DOHH2 (cell line): ENCODE data around the gene CALHM2.
A peak's percentile ranks its signal among the peaks of the same experiment; 100 is the strongest.
"Not testable (repeated sequence)": the region's sequence is repeated elsewhere in the genome, so short reads cannot be mapped to it uniquely, and the experiment has no call there.

ENCODE experiments used
- H3F3A ChIP-seq: fragments of 200-600 bp; sonication (generic), shearing (Covaris generic); 2 replicates; pipeline ENCODE4 v1.6.0; 2016; ENCODE audit warnings: antibody characterized with exemption, mild to moderate bottlenecking; ENCODE audit not compliant: control insufficient read depth, insufficient read depth
- H3K27ac ChIP-seq: fragments of 200-600 bp; sonication (generic); 2 replicates; pipeline ENCODE4 v1.5.1; 2014; ENCODE audit warnings: low read depth, mild to moderate bottlenecking, low read length, moderate library complexity
- H3K27me3 ChIP-seq: fragments of 200-600 bp; sonication (generic); 2 replicates; pipeline ENCODE4 v1.6.1; 2014; ENCODE audit warnings: mild to moderate bottlenecking, low read length, mixed read lengths; ENCODE audit not compliant: control insufficient read depth
- H3K36me3 ChIP-seq: fragments of 200-600 bp; sonication (generic); 2 replicates; pipeline ENCODE4 v1.6.1; 2014; ENCODE audit warnings: mild to moderate bottlenecking, low read length, moderate library complexity, mixed read lengths; ENCODE audit not compliant: control insufficient read depth
- H3K4me1 ChIP-seq: fragments of 200-600 bp; sonication (generic); 2 replicates; pipeline ENCODE4 v1.6.1; 2014; ENCODE audit warnings: mild to moderate bottlenecking, low read length, mixed read lengths; ENCODE audit not compliant: control insufficient read depth
- H3K4me2 ChIP-seq: fragments of 200-600 bp; sonication (generic); 2 replicates; pipeline ENCODE4 v1.6.0; 2014; ENCODE audit warnings: mild to moderate bottlenecking, low read length, moderate library complexity
- H3K4me3 ChIP-seq: fragments of 200-600 bp; sonication (generic); 2 replicates; pipeline ENCODE4 v1.5.1; 2014; ENCODE audit warnings: mild to moderate bottlenecking, low read length, mixed read lengths
- H3K79me2 ChIP-seq: fragments of 200-600 bp; sonication (generic); 2 replicates; pipeline ENCODE4 v1.6.1; 2014; ENCODE audit warnings: mild to moderate bottlenecking, low read length, mixed read lengths; ENCODE audit not compliant: control insufficient read depth
- H3K9me2 ChIP-seq: fragments of 200-600 bp; sonication (generic); replicated peaks from 2 replicates; pipeline ENCODE4 v1.6.1; 2014; ENCODE audit warnings: mild to moderate bottlenecking, low read length, mixed read lengths; ENCODE audit not compliant: control insufficient read depth
- H3K9me3 ChIP-seq: fragments of 200-600 bp; sonication (generic); 2 replicates; pipeline ENCODE4 v1.6.1; 2014; ENCODE audit warnings: antibody characterized with exemption, low read length, mixed read lengths; ENCODE audit not compliant: control insufficient read depth, insufficient read depth
- H4K20me1 ChIP-seq: fragments of 200-600 bp; sonication (generic); 2 replicates; pipeline ENCODE4 v1.6.0; 2014; ENCODE audit warnings: low read depth, mild to moderate bottlenecking, antibody characterized with exemption, low read length, moderate library complexity; ENCODE audit not compliant: control insufficient read depth, insufficient read depth
- EZH2phosphoT487 ChIP-seq: fragments of 200-600 bp; sonication (generic); IDR thresholded peaks from 2 replicates; pipeline ENCODE4 v1.6.1; 2017; ENCODE audit warnings: borderline replicate concordance, mild to moderate bottlenecking, antibody characterized with exemption, low read length, moderate library complexity, mixed read lengths
- TF ChIP-seq, protein P1 (sequence below): fragments of 200-600 bp; sonication (generic); IDR thresholded peaks from one replicate; pipeline ENCODE4 v1.5.1; 2014; ENCODE audit warnings: antibody characterized with exemption, mild to moderate bottlenecking, low read depth, low read length; ENCODE audit not compliant: poor library complexity, severe bottlenecking

The CALHM2 gene

DNA sequence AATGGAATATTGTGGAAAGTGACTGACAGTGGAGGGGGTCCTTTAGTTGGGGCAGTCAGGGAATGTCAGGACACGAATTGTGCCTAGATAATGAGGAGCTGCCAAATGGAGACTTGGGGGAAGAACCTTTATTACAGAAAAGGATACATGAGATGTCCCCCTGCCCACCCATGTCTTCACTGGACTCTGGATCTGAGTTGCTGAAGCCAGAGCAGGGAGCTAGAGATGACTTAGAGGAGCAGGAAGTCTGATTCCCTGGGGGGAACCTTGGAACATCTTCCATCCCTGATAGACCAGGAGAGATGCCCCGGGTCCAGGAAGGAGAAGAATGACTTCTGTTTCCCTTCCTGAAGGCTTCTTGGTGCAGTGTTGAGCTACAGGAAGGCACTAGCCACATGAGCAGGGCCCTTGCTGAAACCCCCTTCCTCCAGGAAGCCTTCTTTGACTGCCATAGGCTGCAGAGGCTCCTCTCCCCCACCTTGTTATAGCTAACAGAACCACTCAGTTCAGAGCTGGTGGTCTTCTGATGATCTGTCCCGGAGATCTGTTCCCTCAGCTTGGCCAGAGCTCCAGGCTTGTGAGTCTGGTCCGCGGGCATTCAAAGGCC, 40.6 kb upstream of the CALHM2 start:
- H3K27me3 ChIP-seq: peaks cover 55% of the 10 kb centered on the region
- H3K4me2 ChIP-seq: peak overlapping the region; percentile 70; the same call in 1 of the 2 replicates
- TF ChIP-seq EZH2phosphoT487: no peak

DNA sequence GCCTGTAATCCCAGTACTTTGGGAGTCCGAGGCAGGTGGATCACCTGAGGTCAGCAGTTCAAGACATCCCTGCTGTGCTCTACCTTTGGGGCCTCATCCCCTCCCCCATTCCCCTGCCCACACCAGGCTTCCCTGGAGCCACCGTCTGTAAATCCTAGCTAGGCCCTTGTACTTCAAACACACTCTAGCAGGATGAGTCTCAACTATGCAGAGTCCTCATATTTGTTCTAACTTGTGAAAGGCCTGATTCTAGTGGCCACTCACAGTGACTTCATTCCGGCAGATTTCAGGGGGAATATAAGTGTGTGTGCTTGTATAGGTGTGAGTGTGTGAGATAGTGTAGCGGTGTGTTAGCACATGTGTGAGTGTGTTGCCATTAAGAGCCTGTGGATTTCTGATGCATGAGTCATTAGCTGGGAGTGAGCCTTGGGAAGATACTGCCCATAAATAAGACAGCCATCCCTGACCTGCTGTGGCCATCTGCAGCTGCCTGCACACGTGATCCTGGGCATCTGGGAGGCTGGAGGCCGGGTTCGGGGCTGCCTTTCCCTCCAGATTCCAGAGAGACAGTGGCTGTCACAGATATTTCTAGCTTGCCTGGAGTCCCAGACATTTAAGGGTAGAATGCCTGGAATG, 39.7 kb upstream of the CALHM2 start:
- Histone ChIP-seq H3K27ac (no peak overlapping the region), H3K4me2 (no peak overlapping the region)
- TF ChIP-seq, protein P1, sequence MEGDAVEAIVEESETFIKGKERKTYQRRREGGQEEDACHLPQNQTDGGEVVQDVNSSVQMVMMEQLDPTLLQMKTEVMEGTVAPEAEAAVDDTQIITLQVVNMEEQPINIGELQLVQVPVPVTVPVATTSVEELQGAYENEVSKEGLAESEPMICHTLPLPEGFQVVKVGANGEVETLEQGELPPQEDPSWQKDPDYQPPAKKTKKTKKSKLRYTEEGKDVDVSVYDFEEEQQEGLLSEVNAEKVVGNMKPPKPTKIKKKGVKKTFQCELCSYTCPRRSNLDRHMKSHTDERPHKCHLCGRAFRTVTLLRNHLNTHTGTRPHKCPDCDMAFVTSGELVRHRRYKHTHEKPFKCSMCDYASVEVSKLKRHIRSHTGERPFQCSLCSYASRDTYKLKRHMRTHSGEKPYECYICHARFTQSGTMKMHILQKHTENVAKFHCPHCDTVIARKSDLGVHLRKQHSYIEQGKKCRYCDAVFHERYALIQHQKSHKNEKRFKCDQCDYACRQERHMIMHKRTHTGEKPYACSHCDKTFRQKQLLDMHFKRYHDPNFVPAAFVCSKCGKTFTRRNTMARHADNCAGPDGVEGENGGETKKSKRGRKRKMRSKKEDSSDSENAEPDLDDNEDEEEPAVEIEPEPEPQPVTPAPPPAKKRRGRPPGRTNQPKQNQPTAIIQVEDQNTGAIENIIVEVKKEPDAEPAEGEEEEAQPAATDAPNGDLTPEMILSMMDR: no peak
- no peak for TF ChIP-seq EZH2phosphoT487

More for the DNA sequence above, 40.6 kb upstream of the CALHM2 start:
- peaks cover 18% of the 10 kb centered on the region for H3K4me1 ChIP-seq
- H3K79me2 ChIP-seq: no peaks in the 10 kb centered on the region
- no peaks in the 10 kb centered on the region for H3K9me3 ChIP-seq
- H3K9me2 ChIP-seq: no peaks in the 10 kb centered on the region
- no peak overlapping the region for H3K27ac ChIP-seq
- H3F3A ChIP-seq: no peaks in the 10 kb centered on the region
- H3K36me3 ChIP-seq: no peaks in the 10 kb centered on the region
- H3K4me3 ChIP-seq: no peak overlapping the region; the same call in 1 of the 2 replicates
- no peaks in the 10 kb centered on the region for H4K20me1 ChIP-seq

DNA sequence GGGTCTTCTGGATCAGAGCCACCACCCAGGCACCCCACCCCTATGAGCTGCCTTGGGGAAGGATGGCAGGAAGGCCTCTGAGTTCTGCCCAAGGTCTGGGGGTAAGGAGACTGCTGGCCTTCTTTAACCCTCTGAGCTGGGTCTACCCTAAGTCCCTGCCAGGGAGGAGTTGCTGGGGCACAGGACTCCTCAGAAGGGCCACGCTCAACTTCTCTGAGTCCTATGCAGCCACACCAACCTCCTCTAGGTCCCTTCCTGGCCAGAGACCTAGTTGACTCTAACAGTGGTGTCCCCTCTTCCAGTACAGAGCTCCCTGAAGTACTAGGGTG, 38.8 kb upstream of the CALHM2 start:
- H3K36me3 ChIP-seq: no peaks in the 10 kb centered on the region
- H3F3A ChIP-seq: no peaks in the 10 kb centered on the region
- H3K27me3 ChIP-seq: peaks cover 43% of the 10 kb centered on the region
- H3K79me2 ChIP-seq: no peaks in the 10 kb centered on the region
- H3K9me3 ChIP-seq: no peaks in the 10 kb centered on the region
- no peak for TF ChIP-seq EZH2phosphoT487
- TF ChIP-seq, protein P1: no peak
- H3K9me2 ChIP-seq: no peaks in the 10 kb centered on the region
- H3K4me3 ChIP-seq: no peak overlapping the region
- H4K20me1 ChIP-seq: no peaks in the 10 kb centered on the region
- peaks cover 18% of the 10 kb centered on the region for H3K4me1 ChIP-seq
- H3K27ac ChIP-seq: no peak overlapping the region
- no peak overlapping the region for H3K4me2 ChIP-seq

More for the DNA sequence above, 39.7 kb upstream of the CALHM2 start:
- no peaks in the 10 kb centered on the region for H3F3A ChIP-seq
- peaks cover 18% of the 10 kb centered on the region for H3K4me1 ChIP-seq
- H3K9me3 ChIP-seq: no peaks in the 10 kb centered on the region
- H3K27me3 ChIP-seq: peaks cover 47% of the 10 kb centered on the region
- no peak overlapping the region for H3K4me3 ChIP-seq
- no peaks in the 10 kb centered on the region for H3K9me2 ChIP-seq
- H3K36me3 ChIP-seq: no peaks in the 10 kb centered on the region
- H4K20me1 ChIP-seq: no peaks in the 10 kb centered on the region
- H3K79me2 ChIP-seq: no peaks in the 10 kb centered on the region

DNA sequence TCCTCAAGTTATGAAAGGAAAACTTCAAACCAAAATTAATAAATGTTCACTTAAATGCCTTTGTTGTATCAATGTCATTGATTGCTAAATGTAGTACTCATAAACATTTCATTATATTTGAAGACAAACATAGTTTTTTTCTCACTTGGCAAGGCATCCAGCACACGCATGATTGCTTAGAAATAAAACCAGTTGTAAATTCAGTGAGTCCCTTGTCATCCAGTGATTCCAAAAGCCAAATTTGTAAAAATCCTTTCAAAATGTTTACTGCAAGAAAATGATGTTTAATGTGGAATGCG, 35.2 kb upstream of the CALHM2 start:
- Histone ChIP-seq H3F3A (peaks cover 4% of the 10 kb centered on the region; the same call in 1 of the 2 replicates), H4K20me1 (no peaks in the 10 kb centered on the region), H3K36me3 (no peaks in the 10 kb centered on the region), H3K9me2 (no peaks in the 10 kb centered on the region), H3K4me1 (peaks cover 11% of the 10 kb centered on the region), H3K79me2 (no peaks in the 10 kb centered on the region), H3K4me2 (no peak overlapping the region), H3K27ac (no peak overlapping the region), H3K9me3 (no peaks in the 10 kb centered on the region), H3K27me3 (peaks cover 9% of the 10 kb centered on the region), H3K4me3 (no peak overlapping the region)
- TF ChIP-seq, protein P1: no peak
- TF ChIP-seq EZH2phosphoT487: no peak

DNA sequence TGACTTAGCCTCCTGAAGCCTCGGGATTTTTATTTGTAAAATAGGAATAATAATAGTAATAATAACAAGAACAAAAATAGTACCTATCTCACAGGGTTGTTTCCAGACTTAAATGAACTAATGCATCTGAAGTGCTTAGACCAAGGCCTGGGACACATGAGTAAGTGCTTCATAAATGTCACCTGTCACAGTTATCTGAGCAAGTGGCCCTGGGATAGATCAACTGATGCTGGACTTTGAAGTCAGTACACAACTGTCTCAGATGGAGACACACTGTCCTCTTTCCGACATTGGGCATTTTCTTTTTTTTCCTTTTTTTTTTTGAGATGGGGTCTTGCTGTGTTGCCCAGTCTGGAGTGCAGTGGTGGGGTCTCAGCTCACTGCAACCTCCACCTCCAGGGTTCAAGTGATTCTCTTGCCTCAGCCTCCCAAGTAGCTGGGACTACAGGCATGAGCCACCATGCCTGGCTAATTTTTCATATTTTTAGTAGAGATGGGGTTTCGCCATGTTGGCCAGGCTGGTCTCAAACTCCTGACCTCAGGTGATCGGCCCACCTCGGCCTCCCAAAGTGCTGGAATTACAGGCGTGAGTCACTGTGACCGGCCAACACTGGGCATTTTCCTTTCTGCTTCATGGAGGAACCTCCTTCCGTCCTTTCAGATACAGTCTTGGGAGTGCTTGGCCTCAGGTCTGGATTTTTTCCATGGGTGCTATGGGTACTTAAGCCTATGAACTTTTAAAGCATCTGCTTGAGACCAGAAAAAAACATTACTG, 34.7 kb upstream of the CALHM2 start:
- not testable (repeated sequence) for H3K36me3 ChIP-seq, H3K9me3 ChIP-seq, H3K4me3 ChIP-seq, H3K9me2 ChIP-seq, H4K20me1 ChIP-seq, H3K27ac ChIP-seq, H3K79me2 ChIP-seq, H3K27me3 ChIP-seq, H3K4me2 ChIP-seq, H3F3A ChIP-seq
- H3K4me1 ChIP-seq: peaks cover 15% of the 10 kb centered on the region
